GM10266 (cell line): ENCODE data around the gene CHN2.

Experiments
- DNase-seq: peaks from one replicate; pipeline ENCODE4 v3.0.0; 2012; ENCODE audit errors: extremely low spot score
- CTCF ChIP-seq: IDR thresholded peaks from 2 replicates; pipeline ENCODE4 v1.5.1; 2012; ENCODE audit warnings: mild to moderate bottlenecking, low read depth; ENCODE audit not compliant: control insufficient read depth, insufficient read depth; ENCODE audit errors: missing control alignments

The CHN2 gene

GRCh38 chr7:29471444-29472138 lies 277.0 kb downstream of the CHN2 start:
- DNase-seq, result no peak
- no peak for TF ChIP-seq CTCF

DNA sequence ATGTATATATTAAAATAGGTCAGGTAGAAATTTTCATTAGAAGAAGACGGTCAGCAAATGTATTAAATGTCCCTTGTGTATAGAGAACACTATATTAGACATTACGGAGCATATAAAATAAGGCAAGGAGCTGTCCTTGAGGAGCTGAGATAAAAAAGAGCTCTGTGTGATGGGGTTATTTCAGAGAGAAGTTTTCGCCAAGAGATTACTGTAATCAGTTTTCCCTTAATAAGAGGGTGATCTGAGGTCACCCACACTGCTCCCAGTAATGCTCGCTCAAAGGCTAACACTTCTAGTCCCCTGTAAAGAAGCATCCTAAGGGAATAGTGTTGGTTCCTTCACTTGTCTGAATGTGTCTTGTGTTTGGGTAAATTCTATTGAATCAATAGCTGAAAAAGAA lies 282.3 kb downstream of the CHN2 start:
- DNase-seq, result no peak
- no peak for TF ChIP-seq CTCF

DNA sequence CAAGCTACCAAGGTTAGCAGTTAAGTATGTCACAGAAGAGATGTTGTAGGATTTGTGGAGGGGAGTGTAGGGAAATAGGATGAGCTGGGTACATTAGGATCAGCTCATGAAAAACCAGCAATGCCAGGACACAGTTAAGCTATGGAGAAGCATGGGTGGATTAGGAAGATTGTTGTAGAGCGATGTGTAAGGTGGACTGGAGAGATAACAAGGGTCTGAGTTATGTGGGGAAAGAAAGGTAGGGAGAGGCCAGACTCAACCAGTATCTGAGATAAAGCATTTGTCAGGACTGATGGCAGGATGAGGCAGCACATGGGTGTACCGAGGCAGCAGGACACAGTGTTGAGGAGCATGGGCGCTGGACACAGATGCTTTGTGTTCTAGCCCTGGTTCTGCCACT lies 283.7 kb downstream of the CHN2 start:
- no peak for TF ChIP-seq CTCF
- DNase-seq, result no peak

DNA sequence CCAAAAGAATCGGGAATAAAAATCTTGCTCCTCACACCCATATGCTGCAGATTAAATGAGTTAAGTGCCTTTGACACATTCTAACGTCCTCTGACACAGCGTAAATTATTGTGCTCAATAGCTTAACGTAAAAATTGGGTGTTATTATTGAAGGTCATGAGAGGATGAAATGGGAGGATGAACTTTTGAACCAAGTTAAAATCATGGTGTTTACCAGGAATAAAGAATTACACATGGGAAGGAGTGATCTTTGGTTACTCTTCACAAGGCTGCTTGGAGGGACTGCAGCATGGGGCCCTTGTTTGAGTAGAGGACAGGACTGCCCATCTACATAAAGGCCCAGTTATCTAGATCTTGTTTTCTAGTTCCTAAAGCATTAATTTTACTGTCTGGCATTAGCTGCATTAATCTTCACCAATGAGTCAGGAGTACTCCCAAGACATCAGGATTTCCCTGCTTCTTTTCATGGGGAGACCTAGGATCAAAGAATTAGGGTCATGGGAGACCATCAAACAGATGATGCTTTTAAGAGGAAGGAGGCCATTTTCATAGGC lies 284.2 kb downstream of the CHN2 start:
- no peak for DNase-seq
- no peak for TF ChIP-seq CTCF

- DNase-seq, result no peak
- TF ChIP-seq CTCF, result no peak
Observed at GRCh38 chr7:29479301-29480200, 285.0 kb downstream of the CHN2 start.

DNA sequence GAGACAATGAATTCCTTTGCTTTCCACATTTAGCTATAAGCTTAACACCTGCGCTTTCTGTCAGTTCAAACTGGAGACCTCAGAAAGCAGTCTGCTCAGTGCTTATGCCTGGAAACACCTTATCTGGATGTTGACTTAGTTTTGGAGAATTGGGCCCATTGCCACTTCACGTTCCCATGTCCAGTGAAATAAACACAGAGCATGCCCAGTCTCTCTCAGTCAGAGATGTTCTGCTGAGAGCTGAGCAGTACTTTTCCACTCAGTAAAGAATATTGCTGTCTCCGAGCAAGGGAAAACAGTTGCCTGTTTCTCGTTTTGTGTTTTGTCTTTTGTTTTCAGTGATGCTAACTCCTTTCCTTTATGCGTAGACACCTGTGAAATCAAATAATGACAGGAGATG lies 285.9 kb downstream of the CHN2 start:
- no peak for TF ChIP-seq CTCF
- DNase-seq, result no peak
